Sciatic nerve (tissue), 1 donor: ENCODE data around the gene PCDHA6. TPM values are rescaled to one million over a fixed set of nuclear protein-coding genes. Genes with fewer than 3 reads are reported as not detected.

Experiments
- total RNA-seq: library from RNA; stranded (reverse); fragmentation: NEBNext Ultra II Directional; extraction: Animal tissue kit (Norgen Biotek cat#: 25700); gene quantifications from one replicate; pipeline ENCODE4 v1.2.1, GENCODE V29; 2021
- donor health status: DM: no; HTN: no; CAD: no.

PCDHA6 gene
- total RNA-seq, 1 donor from 2014 or later, result 0.76 TPM

Other genes starting within 250 kb of the PCDHA6 start
- 107 TPM for gene CD14, start 194.8 kb upstream of the PCDHA6 start, total RNA-seq
- 20.1 TPM for gene TMCO6, start 188.5 kb upstream of the PCDHA6 start, total RNA-seq
- 39.8 TPM for gene NDUFA2, start 180.3 kb upstream of the PCDHA6 start, total RNA-seq
- gene IK, start 180.1 kb upstream of the PCDHA6 start, total RNA-seq, result 89.6 TPM
- 16.0 TPM for gene WDR55, start 163.1 kb upstream of the PCDHA6 start, total RNA-seq
- gene DND1, start 154.4 kb upstream of the PCDHA6 start, total RNA-seq, result 1.4 TPM
- gene HARS1, start 136.6 kb upstream of the PCDHA6 start, total RNA-seq, result 43.3 TPM
- 27.1 TPM for gene HARS2, start 136.5 kb upstream of the PCDHA6 start, total RNA-seq
- gene ZMAT2, start 127.5 kb upstream of the PCDHA6 start, total RNA-seq, result 36.9 TPM
- not detected for gene PCDHA1, start 41.8 kb upstream of the PCDHA6 start, total RNA-seq
- gene PCDHA2, start 33.1 kb upstream of the PCDHA6 start, total RNA-seq, result 0.13 TPM
- gene PCDHA3, start 26.9 kb upstream of the PCDHA6 start, total RNA-seq, result 0.71 TPM
- gene PCDHA4, start 20.9 kb upstream of the PCDHA6 start, total RNA-seq, result 0.85 TPM
- 0.27 TPM for gene PCDHA5, start 6.3 kb upstream of the PCDHA6 start, total RNA-seq
- 0.45 TPM for gene PCDHA7, start 6.3 kb downstream of the PCDHA6 start, total RNA-seq
- 0.40 TPM for gene PCDHA8, start 13.2 kb downstream of the PCDHA6 start, total RNA-seq
- 0.45 TPM for gene PCDHA9, start 20.4 kb downstream of the PCDHA6 start, total RNA-seq
- 2.9 TPM for gene PCDHA10, start 27.9 kb downstream of the PCDHA6 start, total RNA-seq
- 1.4 TPM for gene PCDHA11, start 41.0 kb downstream of the PCDHA6 start, total RNA-seq
- 5.8 TPM for gene PCDHA12, start 47.3 kb downstream of the PCDHA6 start, total RNA-seq
- gene PCDHA13, start 54.2 kb downstream of the PCDHA6 start, total RNA-seq, result 0.85 TPM
- gene PCDHAC1, start 98.3 kb downstream of the PCDHA6 start, total RNA-seq, result 0.71 TPM
- gene PCDHAC2, start 138.5 kb downstream of the PCDHA6 start, total RNA-seq, result 2.4 TPM
- 0.09 TPM for gene PCDHB1, start 223.4 kb downstream of the PCDHA6 start, total RNA-seq